Stomach (tissue), 4 donors: Measurements from ENCODE around the gene IPCEF1.

ENCODE experiments used
- EP300 ChIP-seq: sonication (generic); formaldehyde crosslinking; IDR thresholded peaks from one replicate; pipeline ENCODE4 v1.6.1; 2017; ENCODE audit warnings: antibody characterized with exemption
- TF ChIP-seq, protein P1 (sequence below), 7 experiments: fragments of 450-650 bp in 4 of 7; fragments of 200-600 bp in 3 of 7; sonication (generic) in 3 of 7; IDR thresholded peaks; one replicate each; pipeline ENCODE4 v1.5.1; 2016 to 2019; ENCODE audit warnings: antibody characterized with exemption in 7 of 7, control low read depth in 2 of 7, mild to moderate bottlenecking in 1 of 7

DNA sequence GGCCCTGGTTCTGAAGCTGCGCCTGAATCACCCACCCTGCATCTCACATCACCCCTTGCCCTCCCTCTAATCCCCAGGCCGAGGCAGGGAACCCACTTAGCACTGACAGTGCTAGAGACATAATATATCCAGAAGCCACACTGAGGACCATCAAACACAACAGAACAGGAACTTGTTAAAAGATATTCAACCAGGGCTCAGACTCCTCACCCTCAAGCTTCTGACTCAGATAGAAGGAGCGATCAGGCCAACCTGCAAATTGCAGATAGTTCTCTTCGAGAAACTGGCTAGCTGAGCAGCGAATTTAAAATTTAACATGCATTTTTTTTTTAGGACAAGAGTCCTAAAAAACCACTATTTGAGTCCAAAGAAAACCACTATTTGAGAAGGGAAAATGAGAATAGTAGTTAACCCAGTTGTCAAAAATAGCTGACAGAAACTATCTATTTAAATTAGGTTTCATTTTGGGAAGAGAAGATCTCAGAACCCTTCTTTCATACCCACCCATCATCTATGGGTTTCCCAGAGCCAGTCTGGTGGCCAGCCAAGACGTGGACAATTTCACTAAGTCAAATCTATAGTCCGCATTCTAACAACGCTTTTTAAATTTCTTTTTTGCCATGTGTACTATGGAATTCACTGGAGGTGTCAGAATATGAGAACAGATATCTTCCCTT, 222.0 kb downstream of the IPCEF1 start:
- TF ChIP-seq, protein P1, sequence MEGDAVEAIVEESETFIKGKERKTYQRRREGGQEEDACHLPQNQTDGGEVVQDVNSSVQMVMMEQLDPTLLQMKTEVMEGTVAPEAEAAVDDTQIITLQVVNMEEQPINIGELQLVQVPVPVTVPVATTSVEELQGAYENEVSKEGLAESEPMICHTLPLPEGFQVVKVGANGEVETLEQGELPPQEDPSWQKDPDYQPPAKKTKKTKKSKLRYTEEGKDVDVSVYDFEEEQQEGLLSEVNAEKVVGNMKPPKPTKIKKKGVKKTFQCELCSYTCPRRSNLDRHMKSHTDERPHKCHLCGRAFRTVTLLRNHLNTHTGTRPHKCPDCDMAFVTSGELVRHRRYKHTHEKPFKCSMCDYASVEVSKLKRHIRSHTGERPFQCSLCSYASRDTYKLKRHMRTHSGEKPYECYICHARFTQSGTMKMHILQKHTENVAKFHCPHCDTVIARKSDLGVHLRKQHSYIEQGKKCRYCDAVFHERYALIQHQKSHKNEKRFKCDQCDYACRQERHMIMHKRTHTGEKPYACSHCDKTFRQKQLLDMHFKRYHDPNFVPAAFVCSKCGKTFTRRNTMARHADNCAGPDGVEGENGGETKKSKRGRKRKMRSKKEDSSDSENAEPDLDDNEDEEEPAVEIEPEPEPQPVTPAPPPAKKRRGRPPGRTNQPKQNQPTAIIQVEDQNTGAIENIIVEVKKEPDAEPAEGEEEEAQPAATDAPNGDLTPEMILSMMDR (IDR thresholded peaks at IDR 0.05): no peak
- TF ChIP-seq EP300: no peak
